Omental fat pad (tissue), 4 donors: ENCODE data around the gene OR2H1. TPM values are rescaled to one million over a fixed set of nuclear protein-coding genes. Genes with fewer than 3 reads are reported as not detected.
"Not testable (repeated sequence)": the region's sequence is repeated elsewhere in the genome, so short reads cannot be mapped to it uniquely, and the experiment has no call there.

Experiments used
- ATAC-seq: fragments of 150-250 bp; one replicate; pipeline ENCODE4 v1.9.1; 2016; ENCODE audit warnings: mild to moderate bottlenecking, moderate library complexity; ENCODE audit not compliant: low FRiP score
- DNase-seq: peaks from one replicate; pipeline ENCODE4 v3.0.0-alpha.2; 2019; ENCODE audit warnings: low spot score
- CTCF ChIP-seq, 3 donors: fragments of 450-650 bp; IDR thresholded peaks; one replicate each; pipeline ENCODE4 v1.5.1; 2016 to 2017; ENCODE audit warnings: antibody characterized with exemption in 3 of 3, mild to moderate bottlenecking in 3 of 3, moderate library complexity in 2 of 3
- total RNA-seq, 4 donors: library from RNA; depleted of rRNA; stranded (reverse); fragments of >200 nt; gene quantifications; one replicate each; pipeline ENCODE4 v1.1.0, GENCODE V29; 2016

OR2H1 gene
- total RNA-seq, result not detected

GRCh38 chr6:29456971-29457370, at the start of gene OR2H1, which contains the start of gene OR11A1:
Gene OR2H1, plus strand, starts transcription at chr6:29457155. Its CDS starts 4,615 bp downstream, at chr6:29461770.
Gene OR11A1, minus strand, starts transcription at chr6:29457071. Its CDS starts 29,430 bp downstream, at chr6:29427641.
- TF ChIP-seq CTCF (IDR thresholded peaks at IDR 0.05), result no peak
- no peak for ATAC-seq
- no peak for DNase-seq

- ATAC-seq (no peak), DNase-seq (no peak)
- no peak for TF ChIP-seq CTCF (IDR thresholded peaks at IDR 0.05)
Measured at GRCh38 chr6:29414588-29414987, 42.4 kb upstream of the OR2H1 start, which contains the start of gene OR12D1. Gene OR12D1, plus strand, starts transcription at chr6:29414928.

- ATAC-seq (no peak), DNase-seq (no peak)
- TF ChIP-seq CTCF (IDR thresholded peaks at IDR 0.05), result no peak
Measured at GRCh38 chr6:29419516-29419915, 37.4 kb upstream of the OR2H1 start.

GRCh38 chr6:29424168-29424567, 32.8 kb upstream of the OR2H1 start:
- TF ChIP-seq CTCF (IDR thresholded peaks at IDR 0.05), result no peak

GRCh38 chr6:29424575-29424974, 32.4 kb upstream of the OR2H1 start:
- DNase-seq (no peak), ATAC-seq (no peak)
- no peak for TF ChIP-seq CTCF (IDR thresholded peaks at IDR 0.05)

More at GRCh38 chr6:29424168-29424567, 32.8 kb upstream of the OR2H1 start:
- no peak for ATAC-seq
- no peak for DNase-seq

GRCh38 chr6:29425075-29425474, 31.9 kb upstream of the OR2H1 start:
- no peak for ATAC-seq
- no peak for TF ChIP-seq CTCF (IDR thresholded peaks at IDR 0.05)
- DNase-seq, result no peak

- TF ChIP-seq CTCF (IDR thresholded peaks at IDR 0.05), result no peak
Measured at GRCh38 chr6:29426654-29427053, 30.3 kb upstream of the OR2H1 start.

GRCh38 chr6:29436730-29437129, 20.2 kb upstream of the OR2H1 start:
- not testable (repeated sequence) for DNase-seq, ATAC-seq

More at GRCh38 chr6:29426654-29427053, 30.3 kb upstream of the OR2H1 start:
- no peak for DNase-seq
- no peak for ATAC-seq
